NCI-H748 (cell line): Measurements from ENCODE around the gene EXOC7.
"Not testable (repeated sequence)": the region's sequence is repeated elsewhere in the genome, so short reads cannot be mapped to it uniquely, and the experiment has no call there.

Experiments
- DNase-seq: peaks from one replicate; lab custom pipeline; 2025; ENCODE audit not compliant: unreplicated experiment; lab: John Stamatoyannopoulos, UW

Gene EXOC7

GRCh38 chr17:76088041-76088867 lies 15.3 kb downstream of the EXOC7 start:
- no peak for DNase-seq

GRCh38 chr17:76087531-76087930 lies 16.1 kb downstream of the EXOC7 start:
- DNase-seq, result no peak

GRCh38 chr17:76086384-76086783 lies 17.2 kb downstream of the EXOC7 start:
- DNase-seq, result no peak

- no peak for DNase-seq
These were observed 17.7 kb downstream of the EXOC7 start for GRCh38 chr17:76085731-76086366.

- DNase-seq, result no peak
These were observed 18.4 kb downstream of the EXOC7 start for GRCh38 chr17:76085066-76085730.

GRCh38 chr17:76083536-76084182 lies 19.9 kb downstream of the EXOC7 start:
- DNase-seq, result no peak

- no peak for DNase-seq
These were observed 21.0 kb downstream of the EXOC7 start for GRCh38 chr17:76082326-76083251.

GRCh38 chr17:76081295-76082210 lies 22.0 kb downstream of the EXOC7 start:
- no peak for DNase-seq

- DNase-seq, result no peak
These were observed 22.8 kb downstream of the EXOC7 start for GRCh38 chr17:76080768-76081287.

GRCh38 chr17:76079956-76080767 lies 23.4 kb downstream of the EXOC7 start:
- DNase-seq, result no peak

GRCh38 chr17:76079535-76079955 lies 24.0 kb downstream of the EXOC7 start:
- DNase-seq, result no peak

- peak; percentile 28 for DNase-seq
These were observed 24.6 kb downstream of the EXOC7 start, which contains the start of gene ZACN for GRCh38 chr17:76078860-76079534. TSS of gene ZACN (plus strand) at chr17:76079182. CDS start at chr17:76079265, 83 bp downstream.

GRCh38 chr17:76078370-76078769 lies 25.2 kb downstream of the EXOC7 start:
- DNase-seq, result not testable (repeated sequence)

- DNase-seq, result no peak
These were observed 25.9 kb downstream of the EXOC7 start for GRCh38 chr17:76077584-76078110.

GRCh38 chr17:76076765-76077583 lies 26.6 kb downstream of the EXOC7 start:
- peak; percentile 34 for DNase-seq

GRCh38 chr17:76076146-76076764 lies 27.3 kb downstream of the EXOC7 start:
- DNase-seq, result peak; percentile 26
